Tibial nerve (tissue), 4 donors: ENCODE data around the gene SYNGR1.

ENCODE experiments used
- EP300 ChIP-seq, 2 donors: sonication (generic); formaldehyde crosslinking; IDR thresholded peaks; one replicate each; pipeline ENCODE4 v1.6.1; 2017; ENCODE audit warnings: antibody characterized with exemption in 2 of 2, mild to moderate bottlenecking in 1 of 2
- POLR2A ChIP-seq, 2 donors: fragments of 450-650 bp; IDR thresholded peaks; one replicate each; pipeline ENCODE4 v1.6.1; 2017; ENCODE audit warnings: antibody characterized with exemption in 2 of 2, mild to moderate bottlenecking in 2 of 2, moderate library complexity in 2 of 2
- TF ChIP-seq, protein P1 (sequence below), 5 experiments: fragments of 200-600 bp in 3 of 5; fragments of 450-650 bp in 2 of 5; sonication (generic) in 3 of 5; IDR thresholded peaks; one replicate each; pipeline ENCODE4 v1.5.1; 2016 to 2019; ENCODE audit warnings: antibody characterized with exemption in 5 of 5, mild to moderate bottlenecking in 3 of 5, moderate library complexity in 2 of 5

DNA sequence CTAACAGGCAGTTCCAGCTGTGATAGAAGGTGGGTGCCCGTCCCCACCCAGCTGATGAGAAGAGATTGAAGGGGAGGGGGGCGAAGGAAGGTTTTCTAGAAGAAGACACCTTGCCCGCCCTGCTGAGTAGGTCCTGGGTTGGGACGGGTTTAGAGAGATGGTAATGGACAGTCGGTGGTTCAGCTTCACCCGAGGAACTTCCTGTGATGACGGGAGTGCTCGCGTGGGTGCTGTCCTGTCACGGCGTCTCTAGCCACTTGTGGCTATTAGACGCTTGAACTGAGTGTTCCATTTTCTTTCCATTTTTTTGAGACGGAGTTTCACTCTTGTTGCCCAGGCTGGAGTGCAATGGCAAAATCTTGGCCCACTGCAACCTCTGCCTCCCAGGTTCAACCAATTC, 79.4 kb downstream of the SYNGR1 start:
- TF ChIP-seq, protein P1, sequence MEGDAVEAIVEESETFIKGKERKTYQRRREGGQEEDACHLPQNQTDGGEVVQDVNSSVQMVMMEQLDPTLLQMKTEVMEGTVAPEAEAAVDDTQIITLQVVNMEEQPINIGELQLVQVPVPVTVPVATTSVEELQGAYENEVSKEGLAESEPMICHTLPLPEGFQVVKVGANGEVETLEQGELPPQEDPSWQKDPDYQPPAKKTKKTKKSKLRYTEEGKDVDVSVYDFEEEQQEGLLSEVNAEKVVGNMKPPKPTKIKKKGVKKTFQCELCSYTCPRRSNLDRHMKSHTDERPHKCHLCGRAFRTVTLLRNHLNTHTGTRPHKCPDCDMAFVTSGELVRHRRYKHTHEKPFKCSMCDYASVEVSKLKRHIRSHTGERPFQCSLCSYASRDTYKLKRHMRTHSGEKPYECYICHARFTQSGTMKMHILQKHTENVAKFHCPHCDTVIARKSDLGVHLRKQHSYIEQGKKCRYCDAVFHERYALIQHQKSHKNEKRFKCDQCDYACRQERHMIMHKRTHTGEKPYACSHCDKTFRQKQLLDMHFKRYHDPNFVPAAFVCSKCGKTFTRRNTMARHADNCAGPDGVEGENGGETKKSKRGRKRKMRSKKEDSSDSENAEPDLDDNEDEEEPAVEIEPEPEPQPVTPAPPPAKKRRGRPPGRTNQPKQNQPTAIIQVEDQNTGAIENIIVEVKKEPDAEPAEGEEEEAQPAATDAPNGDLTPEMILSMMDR (IDR thresholded peaks at IDR 0.05) = no peak
- TF ChIP-seq EP300 (IDR thresholded peaks at IDR 0.05) (no peak), POLR2A (IDR thresholded peaks at IDR 0.05) (no peak)
